AG09309 (cell line): ENCODE data around the gene EHMT1.

Experiments
- DNase-seq: peaks from one replicate; pipeline ENCODE4 v3.0.0-alpha.2; 2010; ENCODE audit warnings: low read depth
- H3K4me3 ChIP-seq: 2 replicates; pipeline ENCODE4 v1.5.1; 2011; ENCODE audit warnings: mild to moderate bottlenecking, low read depth, low read length, moderate library complexity; ENCODE audit not compliant: control insufficient read depth
- CTCF ChIP-seq: IDR thresholded peaks from 2 replicates; pipeline ENCODE4 v1.5.1; 2011; ENCODE audit warnings: mild to moderate bottlenecking, low read depth, low read length, inconsistent platforms; ENCODE audit not compliant: insufficient read depth, control insufficient read depth; ENCODE audit errors: missing control alignments

The EHMT1 gene

DNA sequence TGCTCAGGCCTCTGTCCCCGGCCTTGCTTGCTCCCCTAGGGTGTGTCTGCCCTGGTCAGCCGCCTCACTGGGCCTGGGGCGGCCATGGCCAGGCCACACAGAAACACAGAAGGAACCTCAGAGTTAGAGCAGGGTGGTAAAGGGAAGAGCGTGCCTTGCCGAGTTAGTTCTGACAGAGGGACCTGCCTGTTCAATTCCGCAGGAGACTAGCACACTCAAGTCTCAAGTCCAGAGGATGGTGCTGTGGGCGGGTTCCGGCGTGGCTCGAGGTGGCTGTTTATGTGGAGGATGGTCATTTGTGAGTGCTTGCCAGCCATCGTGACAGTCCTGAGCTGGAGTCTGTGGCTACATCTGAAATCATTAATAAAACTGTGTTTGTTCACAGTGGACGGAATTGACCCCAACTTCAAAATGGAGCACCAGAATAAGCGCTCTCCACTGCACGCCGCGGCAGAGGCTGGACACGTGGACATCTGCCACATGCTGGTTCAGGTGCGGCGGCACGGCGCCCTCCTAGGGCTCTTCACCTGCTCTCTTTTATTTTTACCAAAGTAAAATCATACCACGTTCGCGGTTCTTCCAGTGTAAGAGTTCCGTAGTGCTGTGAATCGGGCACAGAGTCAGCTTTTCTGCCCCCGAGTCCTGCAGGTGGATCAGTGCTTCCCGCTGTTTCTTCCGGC, 163.2 kb downstream of the EHMT1 start:
- H3K4me3 ChIP-seq, result no peak overlapping the region
- TF ChIP-seq CTCF, result no peak
- no peak for DNase-seq

- TF ChIP-seq CTCF, result no peak
- no peak overlapping the region for H3K4me3 ChIP-seq
- no peak for DNase-seq
These were observed 164.7 kb downstream of the EHMT1 start for GRCh38 chr9:137783521-137783920.

GRCh38 chr9:137784046-137784445, 165.2 kb downstream of the EHMT1 start:
- H3K4me3 ChIP-seq, result no peak overlapping the region
- no peak for TF ChIP-seq CTCF
- DNase-seq, result no peak

- no peak overlapping the region for H3K4me3 ChIP-seq
- no peak for DNase-seq
- no peak for TF ChIP-seq CTCF
These were observed 166.1 kb downstream of the EHMT1 start for GRCh38 chr9:137784641-137785513.

GRCh38 chr9:137785704-137786161, 166.9 kb downstream of the EHMT1 start:
- H3K4me3 ChIP-seq, result no peak overlapping the region
- TF ChIP-seq CTCF, result no peak
- no peak for DNase-seq

DNA sequence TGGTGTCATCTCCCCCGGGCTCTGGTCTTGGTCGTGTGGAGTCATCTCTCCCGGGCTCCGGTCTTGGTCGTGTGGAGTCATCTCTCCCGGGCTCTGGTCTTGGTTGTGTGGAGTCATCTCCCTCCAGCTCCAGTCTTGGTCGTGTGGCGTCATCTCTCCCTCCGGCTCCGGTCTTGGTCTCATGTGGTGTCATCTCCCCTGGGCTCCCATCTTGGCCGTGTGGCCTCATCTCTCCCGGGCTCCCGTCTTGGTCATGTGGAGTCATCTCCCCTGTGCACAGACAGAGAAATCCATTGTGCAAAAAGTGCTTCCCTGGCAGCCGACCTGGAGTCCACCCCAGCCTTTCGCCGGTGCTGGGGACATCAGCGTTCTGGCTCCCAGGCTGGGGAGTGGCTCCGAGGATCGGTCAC, 167.7 kb downstream of the EHMT1 start:
- no peak for TF ChIP-seq CTCF
- no peak for DNase-seq
- H3K4me3 ChIP-seq, result no peak overlapping the region
